H1 (cell line): Measurements from ENCODE around the gene DCBLD1. TPM values are rescaled to one million over a fixed set of nuclear protein-coding genes. Genes with fewer than 3 reads are reported as not detected.

ENCODE experiments used
- CHD2 ChIP-seq: IDR thresholded peaks from 2 replicates; pipeline ENCODE4 v1.6.1; 2012; ENCODE audit warnings: low read length, improper control_type of control experiment
- SIRT6 ChIP-seq: IDR thresholded peaks from one replicate; pipeline ENCODE4 v1.7.1; 2012; ENCODE audit warnings: low read length, inconsistent platforms
- TAF1 ChIP-seq: IDR thresholded peaks from 2 replicates; pipeline ENCODE4 v1.6.1; 2011; ENCODE audit warnings: mild to moderate bottlenecking, low read depth, low read length
- polyA plus RNA-seq, 7 experiments: library from polyadenylated mRNA; depleted of rRNA in 3 of 7; stranded (reverse) in 5 of 7; unstranded in 2 of 7; fragments of >200 nt in 5 of 7; fragments of 200-250 nt in 2 of 7; gene quantifications; 1 replicate in 5 of 7; 2 replicates in 1 of 7; 4 replicates in 1 of 7; pipeline versions ENCODE4 v1.2.1 to v1.2.3, GENCODE V29; 2011 to 2013; ENCODE audit warnings: missing spikeins in 2 of 7, mixed read lengths in 2 of 7
- total RNA-seq: library from RNA; stranded (reverse); fragmentation: NEBNext Ultra II Directional; extraction: Animal tissue kit (Norgen Biotek cat#: 25700); gene quantifications from 2 replicates; pipeline ENCODE4 v1.2.1, GENCODE V29; 2021

Gene DCBLD1
- total and polyA plus RNA-seq, 2 of the 8 experiments (the other 6 are each of a cell fraction or from before 2014, with no cell fraction given) = 3.9 to 11.2 TPM

DNA sequence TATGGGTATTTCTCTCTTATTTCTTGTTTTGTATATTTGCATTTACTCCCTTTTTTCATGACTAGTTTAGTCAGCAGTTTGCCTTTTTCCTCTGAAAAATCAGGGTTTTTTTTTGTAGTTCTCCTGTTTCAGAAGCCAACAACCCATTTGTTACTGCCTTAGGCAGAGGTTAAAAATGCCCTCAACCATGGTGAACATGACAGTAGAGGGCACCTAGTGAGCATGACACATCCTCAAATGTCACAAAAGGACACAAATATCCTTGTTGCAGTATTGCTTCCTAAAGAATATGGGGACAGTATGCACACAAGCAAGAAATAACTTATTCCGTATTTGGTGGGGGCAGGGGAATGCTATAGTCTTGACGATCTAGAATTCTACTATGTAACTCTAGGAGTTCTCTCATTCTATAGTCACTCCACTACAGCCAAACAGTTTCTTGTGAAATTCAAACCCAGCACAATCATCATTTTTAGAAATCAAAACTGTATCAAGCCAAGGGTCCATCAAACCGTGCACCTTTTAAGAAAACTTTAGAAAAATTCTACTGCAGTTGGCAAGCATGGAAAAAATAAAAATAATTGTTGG lies 72.9 kb downstream of the DCBLD1 start (continued):
- no peak for TF ChIP-seq TAF1
- TF ChIP-seq SIRT6 = no peak
- no peak for TF ChIP-seq CHD2
- TF ChIP-seq, all 59 proteins: peak for 0
